HG03460 (cell line): Measurements from ENCODE around the gene EPHB2.
"Not testable (repeated sequence)": the region's sequence is repeated elsewhere in the genome, so short reads cannot be mapped to it uniquely, and the experiment has no call there.

Experiments
- ATAC-seq: cut with Tn5 transposase; IDR thresholded peaks from one replicate; pipeline ENCODE4 v1.9.1; 2021; ENCODE audit not compliant: unreplicated experiment

EPHB2 gene

DNA sequence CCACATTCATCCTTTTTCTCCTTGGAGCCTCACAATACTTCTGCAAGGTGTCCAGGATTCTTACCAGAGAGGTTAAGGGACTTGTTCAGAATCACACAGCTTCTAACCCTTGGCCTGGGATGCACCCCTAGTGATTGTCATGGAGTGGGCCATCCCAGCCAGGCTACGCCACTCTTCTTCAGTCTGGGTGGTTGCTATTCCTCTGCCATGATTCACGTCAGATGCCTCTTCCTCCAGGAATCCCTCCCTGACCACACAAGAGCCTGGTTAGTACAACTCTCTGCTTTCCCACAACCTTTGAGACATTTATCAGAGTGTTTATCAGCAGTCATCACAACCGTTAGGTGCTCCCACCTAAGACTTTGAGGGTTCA lies 121.8 kb downstream of the EPHB2 start:
- ATAC-seq, result no peak

DNA sequence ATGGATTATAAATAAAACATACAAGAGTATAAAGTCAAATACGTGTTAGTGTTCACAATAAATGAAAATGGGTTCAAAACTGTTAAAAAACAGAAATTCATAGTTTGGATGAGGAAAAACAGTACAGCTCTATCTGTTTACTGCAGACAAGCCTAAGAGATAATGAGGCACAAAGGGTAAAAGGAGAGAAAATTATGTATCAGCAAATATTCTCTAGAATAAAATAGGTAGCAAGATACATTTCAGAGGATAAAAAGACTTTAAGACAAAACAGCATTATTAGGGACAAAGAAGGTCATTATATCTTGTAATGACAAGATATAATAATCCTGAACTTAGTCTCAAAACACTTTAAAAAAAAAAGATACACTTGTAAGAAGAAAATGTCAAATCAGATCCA lies 123.1 kb downstream of the EPHB2 start:
- no peak for ATAC-seq

DNA sequence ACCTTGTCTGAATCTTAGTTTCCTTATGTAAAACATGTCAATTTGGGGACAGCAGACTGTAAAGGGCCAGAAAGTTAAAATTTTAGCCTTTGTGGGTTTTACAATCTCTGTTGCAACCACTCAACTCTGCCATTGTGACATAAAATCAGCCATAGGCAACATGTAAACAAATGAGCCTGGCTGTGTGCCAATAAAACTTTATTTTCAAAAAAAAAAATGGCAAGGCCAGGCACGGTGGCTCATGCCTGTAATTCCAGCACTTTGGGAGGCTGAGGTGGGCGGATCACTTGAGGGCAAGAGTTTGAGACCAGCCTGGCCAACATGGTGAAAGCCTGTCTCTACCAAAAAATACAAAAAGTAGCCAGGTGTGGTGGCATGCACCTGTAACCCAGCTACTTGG lies 123.8 kb downstream of the EPHB2 start:
- not testable (repeated sequence) for ATAC-seq

DNA sequence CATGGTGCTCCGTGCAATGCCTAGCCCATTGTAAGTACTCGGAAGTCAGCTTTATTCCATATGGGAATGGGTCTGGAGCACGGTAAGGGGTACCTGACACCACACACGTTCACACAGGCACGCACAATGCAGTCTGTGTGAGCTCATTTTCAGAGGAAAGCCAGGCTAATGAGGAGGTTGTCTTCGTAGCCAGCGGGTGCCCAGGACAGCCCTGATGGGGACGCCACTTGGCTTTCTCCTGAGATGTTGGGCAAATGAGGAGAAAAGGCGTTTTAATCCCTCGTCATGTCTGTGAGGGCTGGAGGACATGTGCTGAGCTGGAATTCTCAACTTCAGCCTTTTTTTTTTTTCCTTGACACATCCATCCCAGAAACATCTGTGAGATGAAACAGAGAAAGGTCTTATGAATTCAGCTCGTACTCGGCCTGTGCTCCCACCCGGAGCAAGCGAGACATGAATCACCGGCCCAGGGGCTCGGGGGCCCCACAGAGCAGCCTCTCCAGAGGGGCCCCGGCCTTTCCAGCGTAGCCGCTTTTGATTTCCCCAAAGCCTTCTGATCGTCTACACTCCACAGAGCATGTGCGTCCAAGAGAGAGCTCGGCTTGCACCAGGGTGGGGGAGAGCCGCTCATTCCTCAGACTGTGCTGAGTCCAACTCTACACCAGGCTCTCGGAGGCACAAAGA lies 125.1 kb downstream of the EPHB2 start:
- no peak for ATAC-seq

- ATAC-seq, result no peak
Observed at GRCh38 chr1:22836850-22837249, 126.2 kb downstream of the EPHB2 start.

DNA sequence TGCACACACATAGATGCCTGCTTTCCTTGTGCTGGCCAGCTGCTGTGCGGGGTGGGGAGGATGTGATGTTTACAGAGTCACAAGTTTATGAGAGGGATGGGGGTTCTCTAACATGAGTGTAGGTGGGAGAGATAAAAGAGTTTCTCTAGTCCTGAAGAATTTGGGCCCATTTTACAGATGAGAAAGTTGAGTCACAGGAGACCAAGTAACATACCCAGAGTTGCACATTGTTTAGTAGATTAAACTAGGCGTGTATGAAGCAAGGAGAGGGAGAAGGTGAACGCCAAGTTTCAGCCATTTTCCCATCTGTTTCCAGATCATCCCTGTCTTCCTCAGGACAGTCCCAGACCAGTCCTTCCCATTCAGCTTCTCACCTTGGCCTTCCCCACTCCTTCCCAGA lies 126.7 kb downstream of the EPHB2 start:
- ATAC-seq, result no peak

- no peak for ATAC-seq
Observed at GRCh38 chr1:22838965-22839364, 128.3 kb downstream of the EPHB2 start.

- ATAC-seq, result no peak
Observed at GRCh38 chr1:22839806-22840205, 129.2 kb downstream of the EPHB2 start.

DNA sequence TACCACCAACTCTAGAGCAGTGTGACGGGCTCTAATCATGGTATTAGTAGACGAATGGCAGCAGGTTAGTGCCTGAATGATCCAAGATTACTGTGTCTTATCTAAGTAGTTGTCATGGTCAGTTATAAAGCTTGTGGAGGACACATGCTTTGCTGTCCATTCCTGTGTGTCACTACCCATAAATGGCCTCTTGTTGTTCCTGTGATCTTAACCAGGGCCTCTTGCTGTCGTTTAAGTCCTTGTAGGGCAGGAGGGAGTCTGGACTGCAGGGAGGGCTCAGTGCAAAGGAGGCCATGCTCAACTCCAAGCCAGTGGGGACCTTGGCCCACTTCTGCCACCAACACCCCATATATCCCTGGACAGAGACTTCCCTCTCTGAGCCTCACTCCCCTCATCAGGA lies 130.5 kb downstream of the EPHB2 start:
- no peak for ATAC-seq

DNA sequence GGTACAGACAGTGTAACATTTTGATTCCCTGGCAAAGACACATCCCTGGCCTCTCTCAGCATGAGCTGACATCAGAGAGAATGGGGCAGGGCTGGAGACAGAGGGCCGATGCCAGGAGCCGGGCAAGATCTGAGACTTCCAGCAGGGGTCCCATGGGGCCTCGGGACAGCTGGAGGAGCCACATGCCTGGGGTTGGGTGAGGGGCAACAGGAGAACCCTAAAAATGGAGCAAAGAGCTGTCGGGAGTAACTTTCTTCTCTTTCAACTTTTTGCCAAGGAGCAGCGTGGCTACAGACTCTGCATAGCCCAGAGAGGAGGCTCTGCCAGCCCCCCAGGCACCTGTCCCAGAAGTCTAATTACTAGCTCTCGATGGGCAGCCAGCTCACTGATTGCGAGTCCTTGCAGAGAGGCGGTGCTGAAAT lies 131.2 kb downstream of the EPHB2 start:
- no peak for ATAC-seq

DNA sequence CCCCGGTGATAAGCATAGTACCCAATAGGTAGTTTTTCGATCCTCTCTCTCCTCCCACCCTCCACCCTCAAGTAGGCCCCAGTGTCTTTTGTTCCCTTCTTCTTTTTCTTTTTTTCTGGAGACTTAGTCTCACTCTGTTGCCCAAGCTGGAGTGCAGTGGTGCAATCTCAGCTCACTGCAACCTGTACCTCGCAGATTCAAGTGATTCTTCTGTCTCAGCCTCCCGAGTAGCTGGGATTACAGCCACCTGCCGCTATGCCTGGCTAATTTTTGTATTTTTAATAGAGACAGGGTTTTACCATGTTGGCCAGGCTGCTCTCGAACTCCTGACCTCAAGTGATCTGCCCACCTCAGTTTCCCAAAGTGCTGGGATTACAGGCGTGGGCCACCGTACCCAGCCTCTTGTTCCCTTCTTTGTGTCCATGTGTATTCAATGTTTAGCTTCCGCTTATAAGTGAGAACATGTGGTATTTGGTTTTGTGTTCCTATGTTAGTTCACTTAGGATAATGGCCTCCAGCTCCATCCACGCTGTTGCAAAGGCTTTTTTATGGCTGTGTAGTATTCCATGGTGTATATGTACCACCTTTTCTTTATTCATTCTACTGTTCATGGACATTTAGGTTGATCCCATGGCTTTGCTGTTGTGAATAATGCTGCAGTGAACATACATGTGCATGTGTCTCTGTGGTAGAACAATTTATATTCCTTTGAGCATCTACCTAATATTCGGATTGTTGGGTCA lies 133.0 kb downstream of the EPHB2 start:
- not testable (repeated sequence) for ATAC-seq

DNA sequence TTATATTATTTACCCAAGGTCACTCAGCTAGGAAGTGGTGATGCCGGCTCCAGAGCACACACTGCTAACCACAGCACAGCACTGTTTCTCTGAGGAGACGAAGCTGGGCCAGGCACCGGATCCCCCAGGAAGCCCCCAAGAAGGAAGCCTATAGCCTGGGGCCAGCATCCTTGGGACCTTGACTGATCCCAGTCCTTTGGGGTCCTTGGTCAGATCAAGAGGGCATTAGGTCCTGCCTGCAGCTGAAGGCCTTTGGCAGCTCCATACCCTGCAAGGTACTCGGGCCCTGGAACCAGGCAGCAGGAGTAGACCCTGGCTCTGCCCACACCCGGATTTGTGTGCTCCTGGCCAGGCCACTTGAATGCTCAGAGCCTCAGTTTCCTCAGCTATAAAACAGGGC lies 134.0 kb downstream of the EPHB2 start:
- no peak for ATAC-seq

GRCh38 chr1:22845398-22845935 lies 134.8 kb downstream of the EPHB2 start:
- ATAC-seq, result no peak

- ATAC-seq, result no peak
Observed at GRCh38 chr1:22846458-22846857, 135.8 kb downstream of the EPHB2 start.

- ATAC-seq, result no peak
Observed at GRCh38 chr1:22847249-22847648, 136.6 kb downstream of the EPHB2 start.

- ATAC-seq, result no peak
Observed at GRCh38 chr1:22847709-22848108, 137.1 kb downstream of the EPHB2 start.

DNA sequence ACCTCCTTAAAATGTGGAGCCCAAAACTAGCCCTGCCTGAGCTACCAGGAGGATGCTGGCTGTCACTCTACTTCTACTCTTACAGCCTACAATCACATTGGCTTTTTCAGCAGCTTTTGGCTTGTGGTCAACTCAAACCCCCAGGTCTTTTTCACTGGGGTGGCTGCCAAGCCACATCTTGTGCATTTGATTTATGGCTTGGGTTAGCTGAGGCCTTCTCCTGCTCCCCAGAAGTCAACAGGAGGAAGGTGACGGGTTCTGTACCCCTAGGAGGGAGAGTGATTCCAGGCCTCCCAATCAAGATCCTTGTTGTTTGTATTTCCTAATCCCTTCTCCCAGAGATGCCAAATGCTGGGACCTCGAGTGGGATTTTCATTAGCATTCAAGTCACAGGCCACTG lies 137.8 kb downstream of the EPHB2 start:
- no peak for ATAC-seq

- no peak for ATAC-seq
Observed at GRCh38 chr1:22849770-22850169, 139.1 kb downstream of the EPHB2 start.

GRCh38 chr1:22850281-22850680 lies 139.6 kb downstream of the EPHB2 start:
- no peak for ATAC-seq

- ATAC-seq, result no peak
Observed at GRCh38 chr1:22850681-22851080, 140.0 kb downstream of the EPHB2 start.

DNA sequence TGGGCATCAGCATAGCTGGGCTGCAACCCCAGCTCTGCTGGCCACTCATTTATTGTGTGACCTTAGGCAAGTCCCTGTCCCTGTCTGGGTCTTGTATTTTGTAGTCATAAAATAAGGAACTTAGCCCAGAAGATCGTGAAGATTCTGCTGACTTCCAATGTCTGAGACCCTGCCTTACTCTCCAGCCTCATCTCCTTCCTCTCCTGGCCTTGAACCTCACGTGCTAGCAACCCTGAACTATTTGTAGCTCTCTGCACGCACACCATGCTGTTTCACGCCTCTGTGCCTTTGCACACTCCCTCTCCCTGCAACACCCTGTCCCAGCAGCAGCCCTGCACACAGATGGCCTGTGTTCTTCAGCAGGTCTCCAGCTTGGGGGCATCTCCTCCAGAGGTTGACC lies 140.9 kb downstream of the EPHB2 start:
- no peak for ATAC-seq

DNA sequence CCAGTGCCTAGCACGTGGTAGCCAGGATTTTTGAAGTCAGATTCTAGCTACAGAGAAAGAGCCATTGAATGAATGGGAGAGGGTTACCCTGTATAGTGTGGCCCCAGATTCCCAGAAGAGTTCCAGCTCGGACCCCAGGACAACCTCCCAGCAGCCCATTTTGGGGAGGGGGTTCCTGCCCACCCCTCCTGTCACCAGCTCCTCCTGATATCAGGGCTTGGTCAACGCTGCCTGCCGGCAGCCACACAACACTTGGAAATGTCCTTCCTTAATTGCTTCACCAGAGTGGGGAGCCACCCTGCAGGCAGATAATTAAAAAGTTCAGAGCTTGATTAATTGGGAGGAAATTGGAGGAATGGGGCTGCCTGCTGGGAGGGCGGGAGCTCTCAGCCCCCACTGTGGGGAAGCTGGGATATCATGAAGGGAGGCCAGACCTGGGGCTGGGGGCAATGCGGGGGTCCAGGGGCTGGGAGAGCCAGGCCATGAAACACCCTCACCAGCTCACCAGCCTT lies 141.6 kb downstream of the EPHB2 start:
- ATAC-seq, result no peak
